Measurements from ENCODE around the gene ARHGDIB.

ARHGDIB gene

DNA sequence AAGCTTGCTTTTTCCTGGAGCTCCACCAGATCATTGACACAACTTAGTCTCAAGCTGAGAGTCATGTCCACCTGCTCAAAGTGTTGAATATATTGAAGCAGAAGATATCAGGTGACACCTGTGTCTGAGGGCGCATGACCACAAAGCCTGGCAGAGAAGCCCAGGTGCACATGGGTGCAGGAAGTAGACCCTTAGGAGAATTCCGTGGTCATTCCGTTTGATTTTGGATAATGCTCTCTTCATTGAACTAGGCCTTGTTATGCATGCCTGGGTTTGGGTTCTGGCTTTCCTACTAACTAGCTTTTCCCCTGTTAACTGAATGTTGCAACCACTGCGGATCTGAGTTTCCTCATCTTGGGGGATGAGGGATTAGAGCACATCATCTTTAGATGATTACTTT lies 7.1 kb downstream of the ARHGDIB start:
- DNase-seq = no peak

DNA sequence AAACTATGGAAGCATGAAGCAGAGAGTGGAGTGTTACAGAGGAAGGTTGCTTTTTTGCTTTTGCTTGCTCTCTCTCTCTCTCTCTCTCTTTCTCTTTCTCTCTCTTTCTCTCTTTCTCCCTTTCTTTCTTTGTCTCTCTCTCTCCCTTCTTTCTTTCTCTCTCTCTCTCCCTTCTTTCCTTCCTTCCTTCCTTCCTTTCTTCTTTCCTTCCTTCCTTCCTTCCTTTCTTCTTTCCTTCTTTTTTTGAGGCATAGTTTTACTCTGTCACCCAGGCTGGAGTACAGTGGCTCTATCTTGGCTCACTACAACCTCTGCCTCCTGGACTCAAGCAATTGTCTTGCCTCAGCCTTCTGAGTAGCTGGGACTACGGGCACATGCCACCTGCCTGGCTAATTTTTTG lies 7.6 kb downstream of the ARHGDIB start:
- DNase-seq = no peak

DNA sequence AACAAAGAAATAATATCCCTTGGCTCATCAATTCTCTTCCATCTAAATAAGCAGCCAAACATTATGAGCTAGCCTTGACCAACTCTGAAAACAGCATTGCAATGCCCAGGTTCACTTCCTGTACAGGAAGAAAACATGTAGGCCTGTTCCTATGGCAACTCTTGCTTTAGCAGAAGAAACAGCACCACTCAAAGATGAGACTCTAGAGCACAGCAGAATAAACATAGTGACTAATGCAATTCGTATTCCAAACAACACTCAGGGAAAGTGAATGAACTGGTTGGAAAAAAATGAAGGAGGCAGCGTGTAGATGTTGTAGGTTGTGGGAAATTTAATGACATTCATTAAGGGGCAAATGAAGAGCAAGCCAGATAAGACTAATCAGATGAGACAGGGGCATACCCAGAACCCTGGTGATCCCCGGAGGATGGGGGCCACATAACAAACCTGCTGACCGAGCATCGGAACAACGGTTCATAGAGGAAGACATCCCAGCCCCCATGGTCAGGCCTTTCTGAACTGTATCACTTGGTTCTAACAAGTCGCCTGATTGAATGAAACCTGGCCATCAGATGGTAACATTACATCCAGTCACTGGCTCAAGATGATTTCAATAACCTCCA lies 9.0 kb downstream of the ARHGDIB start:
- peak; percentile 59 for DNase-seq

DNA sequence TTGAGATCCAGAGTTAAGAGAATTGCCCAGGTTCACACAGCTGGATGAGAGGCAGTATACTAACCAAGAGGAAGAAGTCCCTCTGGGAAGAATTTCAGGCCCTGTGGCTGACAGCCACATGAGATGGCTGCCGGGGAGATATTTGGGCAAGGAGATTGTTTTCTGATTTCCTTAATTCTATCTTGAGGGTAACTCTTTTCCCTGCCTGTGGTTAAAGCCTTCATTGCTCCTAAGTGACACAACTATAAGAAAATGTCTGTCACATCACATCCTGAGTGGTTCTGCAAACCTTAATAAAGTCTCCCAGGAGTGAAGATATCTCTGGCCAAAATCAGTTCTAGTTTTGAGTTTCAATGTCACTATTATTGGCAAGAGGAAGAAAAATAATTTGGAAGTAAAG lies 9.6 kb downstream of the ARHGDIB start:
- DNase-seq = no peak

DNA sequence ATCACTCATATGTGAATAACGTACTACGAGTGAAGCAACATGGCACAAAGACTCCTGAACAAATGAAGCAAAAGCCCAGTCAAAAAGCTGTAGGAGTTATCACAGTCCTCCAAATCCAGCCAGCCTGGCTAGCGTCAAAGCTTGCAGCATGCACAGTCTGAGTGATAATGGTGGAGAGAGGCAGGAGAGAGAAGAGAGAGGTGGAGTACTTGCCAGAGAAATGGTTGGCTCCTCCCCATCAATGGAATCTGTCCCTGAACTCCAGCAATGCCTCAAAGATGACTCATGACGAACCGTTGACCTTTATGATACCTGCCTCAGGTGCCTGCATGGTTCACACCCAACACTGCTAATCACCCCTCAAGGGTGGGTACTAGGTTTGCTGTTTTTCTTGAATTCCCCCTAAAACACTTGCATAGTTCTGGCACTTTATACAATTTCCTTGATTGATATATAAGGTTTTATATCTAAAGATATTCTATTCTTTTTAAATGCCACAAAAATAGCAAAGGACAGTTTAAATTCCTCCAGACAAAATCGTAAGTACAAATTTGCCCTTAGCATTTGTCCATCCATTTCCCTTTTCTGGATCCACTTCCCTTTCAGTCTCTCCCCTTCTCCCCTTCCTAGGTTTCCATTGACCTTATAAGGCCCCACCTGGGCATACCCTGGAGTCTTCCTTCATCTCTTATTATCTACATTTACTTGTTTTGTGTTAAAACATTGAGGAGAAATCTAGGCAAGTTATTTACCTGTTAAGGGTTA lies 10.2 kb downstream of the ARHGDIB start:
- no peak for DNase-seq

DNA sequence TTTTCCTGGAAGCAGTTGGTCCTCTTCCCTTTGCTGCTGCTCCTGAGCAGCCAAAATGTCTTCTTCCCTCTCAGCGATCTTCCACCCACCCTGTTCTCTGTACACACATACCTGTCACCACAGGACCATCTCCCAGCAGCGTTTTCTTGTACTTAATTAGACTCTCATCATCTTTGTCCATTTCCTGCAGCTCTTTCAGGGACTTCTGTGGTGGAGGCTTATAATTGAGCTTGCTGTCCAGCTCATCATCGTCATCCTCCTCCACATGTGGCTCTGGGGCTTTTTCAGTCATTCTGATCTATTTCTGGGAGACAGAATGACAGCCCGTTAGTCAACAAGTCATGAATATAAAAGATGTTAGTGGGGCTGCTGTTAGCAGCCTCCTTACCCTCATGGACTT lies 11.0 kb downstream of the ARHGDIB start:
- no peak for DNase-seq

DNA sequence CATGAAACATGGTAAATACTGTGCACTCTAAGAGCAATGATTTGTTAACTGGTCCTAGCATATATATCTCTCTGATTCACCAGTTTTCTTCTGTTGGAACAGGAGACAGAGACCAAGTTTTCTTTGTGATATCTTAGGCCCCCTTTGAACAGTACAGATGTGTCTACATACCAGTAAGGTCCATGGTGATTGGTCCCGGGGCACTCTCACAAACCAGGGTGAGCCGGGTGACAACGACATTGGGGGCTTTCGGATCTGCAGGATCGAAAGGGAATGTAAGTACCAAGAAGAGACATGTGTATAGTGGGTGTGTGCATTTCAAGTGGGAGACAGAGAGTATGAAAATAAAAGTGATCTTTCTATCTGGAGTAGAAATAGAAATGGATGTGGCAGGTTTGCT lies 11.8 kb downstream of the ARHGDIB start:
- no peak for DNase-seq

DNA sequence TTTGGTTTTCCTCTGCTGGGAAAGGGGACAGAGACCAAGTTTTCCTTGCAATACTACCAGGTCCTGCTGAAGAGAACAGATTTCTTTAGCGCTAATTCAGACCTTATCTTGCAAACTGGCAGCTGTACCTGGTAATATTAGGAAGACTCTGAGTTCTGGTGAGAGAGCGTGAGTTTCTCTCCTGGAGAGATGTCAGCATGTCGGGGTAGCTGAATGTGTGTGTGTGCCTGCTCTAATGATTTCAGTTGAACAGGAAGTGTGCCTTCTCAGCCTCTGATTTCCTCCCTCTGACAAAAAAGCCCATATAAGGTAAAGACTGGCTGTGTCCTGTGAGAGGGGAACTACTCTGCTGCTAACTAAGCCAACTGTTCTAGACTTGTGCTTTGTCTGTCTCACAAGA lies 12.7 kb downstream of the ARHGDIB start:
- DNase-seq = peak; percentile 95

DNA sequence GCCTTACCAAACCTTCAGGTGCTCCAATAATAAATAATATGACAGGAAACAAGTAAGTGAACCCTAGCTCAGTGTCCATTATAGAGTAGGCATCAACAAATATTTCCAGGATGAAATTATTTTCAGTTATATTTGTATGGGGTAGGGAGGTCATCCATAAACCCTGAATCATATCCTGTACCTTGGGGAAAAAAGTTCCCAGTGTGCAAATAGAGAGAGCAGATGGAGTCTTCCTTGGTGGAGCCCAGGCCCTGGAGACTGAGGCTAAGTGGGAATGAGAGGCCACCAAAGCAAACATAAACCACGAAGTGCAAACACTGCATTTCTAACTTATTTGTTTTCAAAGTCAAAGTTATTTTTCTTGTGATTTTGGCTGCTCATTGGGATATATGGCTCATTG lies 14.5 kb downstream of the ARHGDIB start:
- DNase-seq = no peak

DNA sequence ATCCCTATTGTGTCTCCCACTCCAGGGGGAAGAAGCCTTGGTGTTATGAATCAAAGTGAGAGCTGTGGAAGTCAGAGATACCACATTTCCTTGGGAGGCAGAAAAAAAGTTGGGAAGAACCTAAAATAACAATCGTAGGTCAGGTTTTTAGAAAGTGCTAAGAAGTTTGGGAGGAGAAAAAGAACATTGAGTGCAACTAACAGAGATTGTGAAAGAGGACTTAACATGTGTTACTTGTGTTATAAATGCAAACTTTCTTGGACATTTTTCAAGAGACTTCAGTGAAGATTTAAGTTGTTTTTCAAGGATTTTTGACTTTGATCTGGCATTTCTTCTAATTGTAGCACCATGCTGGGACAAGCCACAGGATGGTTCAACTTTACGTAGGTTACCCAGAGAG lies 15.2 kb downstream of the ARHGDIB start:
- no peak for DNase-seq

DNA sequence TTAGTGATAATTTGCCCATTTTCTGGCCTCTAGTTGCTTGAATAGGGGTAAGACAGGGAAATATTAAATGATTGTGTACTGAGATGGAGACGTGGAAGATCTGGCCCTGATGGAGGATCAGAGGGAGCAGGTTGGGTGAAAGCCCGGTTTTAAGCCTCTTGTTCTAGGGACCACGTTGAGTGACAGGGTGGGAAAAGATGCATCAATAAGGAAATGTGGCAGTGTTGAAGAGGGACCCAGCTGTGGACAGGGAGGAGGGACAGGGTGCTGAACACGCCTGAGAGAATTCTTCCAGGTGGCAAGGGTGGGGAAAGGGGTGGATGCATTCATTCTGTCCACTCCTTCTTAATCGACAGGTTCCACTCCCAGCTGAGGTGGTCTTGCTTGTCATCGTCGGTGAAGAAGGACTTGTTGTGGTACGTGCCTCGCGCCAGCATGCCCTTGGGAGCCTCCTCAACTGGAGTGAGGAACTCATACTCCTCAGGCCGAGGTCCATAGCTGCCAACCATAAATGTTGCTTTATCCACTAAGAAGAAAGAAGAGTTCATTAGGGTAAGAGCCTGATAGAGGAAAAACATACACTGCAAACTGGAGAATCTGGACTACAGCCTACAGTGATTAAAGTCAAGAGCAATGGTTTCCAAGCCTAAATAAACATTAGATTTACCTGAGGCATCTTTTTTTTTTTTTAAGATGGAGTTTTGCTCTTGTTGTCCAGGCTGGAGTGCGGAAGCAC lies 19.0 kb downstream of the ARHGDIB start:
- DNase-seq = no peak

DNA sequence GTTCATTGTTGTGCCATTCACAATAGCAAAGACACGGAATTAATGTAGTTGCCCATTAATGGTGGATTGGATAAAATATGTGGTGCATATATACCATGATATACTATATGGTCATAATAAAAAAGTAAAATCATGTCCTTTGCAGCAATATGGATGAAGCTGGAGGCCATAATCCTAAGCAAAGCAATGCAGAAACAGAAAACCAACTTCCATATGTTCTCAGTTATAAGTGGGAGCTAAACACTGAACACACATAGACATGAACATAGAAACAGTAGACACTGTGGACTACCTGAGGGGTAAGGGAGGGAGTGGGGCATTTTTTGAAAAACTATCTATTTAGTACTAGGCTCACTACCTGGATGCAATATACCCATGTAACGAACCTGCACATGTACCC lies 20.0 kb downstream of the ARHGDIB start:
- DNase-seq = no peak

DNA sequence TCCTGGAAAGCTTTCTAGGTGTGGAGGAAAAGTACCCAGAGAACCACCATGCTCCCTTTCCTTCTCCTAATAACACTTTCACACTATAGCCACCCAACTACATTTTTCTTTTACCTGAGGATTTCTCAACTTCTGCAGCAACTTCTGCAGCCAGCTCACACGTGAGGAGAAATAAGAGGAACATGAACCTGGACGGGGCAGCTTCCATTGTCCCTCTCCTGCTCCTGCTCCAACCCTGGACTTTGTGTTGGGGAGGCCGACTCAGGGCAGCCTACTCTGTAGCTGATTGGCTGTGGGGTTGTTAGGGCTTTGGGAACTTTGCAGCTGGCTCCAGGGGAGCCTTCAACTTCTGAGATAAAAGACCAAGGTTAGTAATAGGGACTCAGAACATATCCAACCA lies 23.1 kb downstream of the ARHGDIB start, which contains the start of gene ERP27:
ERP27 (minus strand) TSS at position 237 of the 400 bp plus-strand sequence; CDS start at position 208, 29 bp downstream.
- DNase-seq = no peak

DNA sequence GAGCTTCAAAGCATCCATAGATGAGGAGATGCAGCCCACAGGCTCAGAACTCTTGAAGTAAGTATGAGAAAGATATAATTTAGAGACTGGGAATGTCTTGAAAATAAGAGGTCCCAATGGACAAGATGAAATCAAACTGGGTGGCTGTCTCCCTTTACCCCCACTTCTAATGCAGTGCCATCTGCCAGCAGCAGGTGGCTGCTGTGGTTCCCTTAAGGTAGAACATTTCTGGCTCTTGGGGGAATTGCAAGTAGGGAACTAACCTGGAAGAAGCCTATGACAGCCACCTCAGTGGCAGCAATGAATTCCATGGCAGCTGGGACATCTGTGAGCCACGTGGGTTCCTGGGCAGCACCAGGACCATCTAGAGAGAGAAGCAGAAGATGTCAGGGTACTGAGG lies 23.7 kb downstream of the ARHGDIB start:
- no peak for DNase-seq

DNA sequence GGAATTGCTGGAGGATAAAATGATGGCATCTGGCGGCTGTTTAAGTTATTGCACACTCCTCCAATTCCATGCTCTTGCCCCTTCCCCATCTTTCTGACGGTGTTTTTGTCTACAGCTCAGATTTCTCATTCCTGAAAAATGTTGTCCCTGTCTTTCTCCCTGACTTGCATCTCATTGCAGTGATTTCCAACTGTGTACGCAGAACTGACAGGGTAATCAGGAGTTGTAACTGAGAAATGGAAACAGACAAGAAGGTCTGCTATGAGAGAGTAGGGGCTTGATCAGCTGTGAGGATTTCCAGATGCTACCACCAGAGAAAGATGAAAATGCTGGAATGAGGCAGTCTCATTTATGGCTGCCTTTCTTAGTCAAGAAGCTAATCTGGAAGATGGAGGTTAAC lies 24.4 kb downstream of the ARHGDIB start:
- DNase-seq = no peak

DNA sequence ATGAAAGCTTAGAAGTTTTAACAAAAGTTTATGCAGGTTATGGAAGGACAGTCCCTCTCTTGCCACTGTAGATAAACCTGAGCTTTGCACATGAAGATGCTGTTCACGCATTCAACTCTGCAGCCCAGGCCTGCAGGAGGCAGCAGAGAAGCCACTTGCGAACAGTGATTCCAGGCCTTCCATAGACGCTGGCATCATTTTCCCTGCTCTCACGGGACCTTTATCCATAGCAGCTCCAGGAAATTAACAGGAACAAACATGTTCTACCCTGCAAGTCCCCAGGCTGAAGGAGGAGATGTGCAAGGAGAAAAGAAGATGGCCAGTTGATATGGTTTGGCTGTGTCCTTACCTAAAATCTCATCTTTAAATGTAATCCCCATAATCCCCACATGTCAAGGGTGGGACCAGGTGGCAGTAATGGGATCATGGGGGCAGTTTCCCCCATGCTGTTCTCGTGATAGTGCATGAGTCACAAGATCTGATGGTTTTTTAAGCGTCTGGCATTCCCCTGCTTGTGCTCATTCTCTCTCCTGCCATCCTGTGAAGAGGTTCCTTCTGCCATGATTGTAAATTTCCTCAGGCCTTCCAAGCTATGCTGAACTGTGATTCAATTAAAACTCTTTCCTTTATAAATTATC lies 25.1 kb downstream of the ARHGDIB start:
- DNase-seq = no peak

DNA sequence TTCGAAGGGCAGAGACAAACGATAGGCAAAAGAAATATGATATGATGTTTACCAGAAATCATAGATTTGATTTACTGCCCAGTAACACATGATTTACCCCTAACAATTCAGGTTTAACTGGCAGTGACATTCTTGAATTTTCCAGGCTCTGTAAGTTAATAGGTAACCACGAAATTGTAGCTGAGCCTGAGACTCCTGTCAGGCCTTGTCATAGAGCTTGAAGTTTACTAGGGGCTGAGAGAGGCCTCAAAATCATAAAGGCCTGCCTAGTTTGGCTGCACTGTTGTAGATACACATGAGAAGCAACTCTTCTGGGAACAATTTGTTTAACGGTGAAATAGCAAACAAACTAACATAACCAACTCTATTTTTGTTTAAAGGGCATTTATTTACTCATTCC lies 26.4 kb downstream of the ARHGDIB start:
- no peak for DNase-seq

DNA sequence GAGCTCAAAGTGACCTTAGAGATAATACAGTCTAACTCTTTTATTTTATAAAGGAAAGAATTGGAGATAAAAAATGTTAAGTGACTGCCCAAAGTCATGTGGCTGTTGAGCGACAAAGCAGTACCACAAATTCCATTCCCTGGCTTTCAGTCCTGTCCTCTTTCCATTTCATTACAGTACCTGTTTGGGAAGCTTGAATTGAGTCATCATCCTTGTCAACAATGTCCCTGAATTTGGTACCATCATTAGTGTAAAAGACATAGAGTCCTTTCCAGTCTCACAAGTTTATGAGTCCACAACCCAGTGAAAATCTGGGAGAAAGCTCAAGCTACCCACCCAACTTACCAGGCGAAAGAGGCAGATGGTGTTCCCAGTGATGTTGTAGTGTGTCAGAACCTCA lies 26.9 kb downstream of the ARHGDIB start:
- DNase-seq = no peak

DNA sequence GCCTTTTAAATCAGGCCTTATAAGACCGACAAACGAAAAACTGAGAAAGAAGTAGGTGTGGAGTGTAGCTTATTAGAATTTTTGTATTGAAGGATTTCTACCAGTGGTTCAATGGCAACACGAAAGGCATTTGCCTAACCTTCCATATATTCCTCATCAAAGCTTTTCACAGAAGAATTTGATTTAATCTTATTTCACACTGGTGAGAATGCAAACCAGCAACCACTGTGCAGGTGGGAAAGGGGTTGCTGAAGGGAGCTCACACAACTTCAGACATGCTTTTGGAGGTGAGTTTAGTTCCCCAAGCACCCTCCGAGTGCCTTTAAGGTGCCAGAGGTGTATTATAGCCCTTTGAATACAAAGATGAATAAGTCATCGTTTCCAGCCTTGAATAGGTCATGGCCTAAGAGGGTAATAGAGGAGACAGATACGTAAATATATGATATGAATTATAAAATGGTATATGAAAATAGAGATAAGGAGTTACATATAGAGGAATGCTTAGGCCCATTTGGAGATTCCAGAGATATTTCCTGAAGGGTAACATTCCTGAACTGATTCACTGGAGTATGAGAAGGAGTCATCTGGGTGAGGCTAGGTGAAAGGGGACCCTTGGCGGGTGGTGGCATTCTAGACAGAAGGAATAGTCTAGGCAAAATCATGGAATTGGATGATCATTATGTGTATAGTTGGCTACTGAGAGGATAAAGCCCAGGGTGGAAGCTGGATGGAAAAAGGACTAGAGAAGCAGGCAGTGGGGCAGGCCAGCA lies 29.4 kb downstream of the ARHGDIB start:
- DNase-seq = no peak

DNA sequence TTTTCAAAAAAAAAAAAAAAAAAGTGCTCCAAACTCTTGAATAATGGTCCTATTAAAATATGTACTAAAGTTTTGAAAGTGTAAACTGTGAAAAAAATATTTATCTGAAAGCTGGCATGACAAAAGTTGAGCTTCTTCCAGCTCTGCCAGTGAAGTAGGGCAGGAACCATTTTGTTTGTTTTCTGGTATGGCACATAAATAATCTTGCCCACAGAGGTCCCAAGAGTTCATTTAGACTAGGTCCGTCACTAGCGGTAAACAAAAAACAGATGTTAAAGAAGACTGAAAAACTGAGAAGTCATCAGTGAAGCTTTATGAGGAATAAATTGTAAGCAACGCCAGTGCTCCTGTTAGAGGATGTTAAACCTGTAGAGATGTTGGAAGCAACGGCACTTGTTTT lies 30.0 kb downstream of the ARHGDIB start:
- DNase-seq = no peak

DNA sequence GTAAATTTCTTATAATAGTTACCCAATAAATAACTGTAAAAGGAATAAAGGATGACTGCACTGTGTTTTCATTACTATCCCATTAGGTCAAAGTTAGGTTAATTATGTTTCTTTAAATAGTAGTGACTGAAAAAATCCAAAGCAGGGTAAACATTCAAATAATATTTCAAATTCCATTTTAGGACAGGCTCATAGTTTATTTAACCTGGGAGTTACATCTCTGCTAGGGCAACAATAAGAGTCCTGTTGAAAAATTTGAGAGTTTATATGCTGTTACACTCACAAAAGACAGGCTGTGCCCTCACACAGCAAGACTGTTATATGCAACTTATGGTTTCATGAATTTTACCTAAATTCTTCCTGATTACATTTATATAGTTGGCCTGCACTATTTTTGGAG lies 31.1 kb downstream of the ARHGDIB start:
- DNase-seq = no peak

DNA sequence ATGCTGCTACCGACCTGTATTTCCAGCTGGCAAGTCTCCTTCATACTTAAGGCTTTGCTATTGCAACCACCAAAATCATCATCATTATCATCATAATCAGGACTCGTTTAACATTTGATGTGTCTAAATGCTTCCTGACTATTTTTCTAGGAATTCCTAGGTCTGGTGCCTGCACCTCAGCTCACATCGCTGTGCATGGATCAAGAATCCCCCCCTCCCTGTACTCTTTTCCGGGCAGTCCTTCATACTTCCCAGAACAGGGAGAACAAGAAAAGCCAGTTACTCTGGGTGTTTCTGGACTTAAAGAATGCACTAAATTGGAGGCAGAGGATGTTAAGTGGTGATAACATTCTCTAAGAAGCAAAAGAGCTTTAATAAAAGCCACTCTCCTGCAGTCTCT lies 32.5 kb downstream of the ARHGDIB start:
- DNase-seq = no peak

DNA sequence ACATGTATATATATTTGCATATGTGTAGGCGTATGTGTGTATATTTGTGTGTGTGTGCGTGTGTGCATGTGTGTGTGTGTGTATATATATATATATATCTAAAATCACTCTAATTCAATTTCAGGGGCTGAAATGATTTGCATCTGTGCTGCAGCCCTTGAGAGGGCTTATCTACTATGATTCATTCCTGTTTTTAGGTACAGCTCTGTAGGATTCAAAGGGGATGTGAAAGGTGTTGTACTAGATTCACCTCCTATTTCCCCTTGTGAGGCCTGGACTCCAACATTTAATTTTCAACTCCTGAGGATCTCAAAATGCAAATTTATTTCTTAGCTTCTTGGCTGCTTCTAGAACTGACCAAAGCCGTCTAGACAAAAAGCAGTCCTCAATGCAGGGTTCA lies 34.1 kb downstream of the ARHGDIB start:
- DNase-seq = no peak

Data from SIG-M5 (cell line).